K562 (cell line): Measurements from ENCODE around the gene CASP5.
"Not testable (repeated sequence)": the region's sequence is repeated elsewhere in the genome, so short reads cannot be mapped to it uniquely, and the experiment has no call there.

Experiments used
- CTCF ChIP-seq, 3 experiments: IDR thresholded peaks in 2 of 3; conservative IDR thresholded peaks in 1 of 3; 2 replicates each; pipeline ENCODE4 v1.5.1; 2011 to 2012; ENCODE audit warnings: low read length in 3 of 3, mild to moderate bottlenecking in 3 of 3, control low read depth in 2 of 3, improper control_type of control experiment in 1 of 3, inconsistent platforms in 1 of 3, low read depth in 1 of 3, mixed read lengths in 1 of 3, moderate library complexity in 1 of 3; ENCODE audit not compliant: insufficient read depth in 2 of 3
- E2F5 ChIP-seq: sonication (generic); formaldehyde crosslinking; IDR thresholded peaks from 2 replicates; pipeline ENCODE4 v1.8.0; 2022; ENCODE audit warnings: mild to moderate bottlenecking, missing genetic modification reagents
- EP300 ChIP-seq: IDR thresholded peaks from 2 replicates; pipeline ENCODE4 v1.6.1; 2012; ENCODE audit warnings: low read length, improper control_type of control experiment
- HDAC2 ChIP-seq: fragments of 450-650 bp; IDR thresholded peaks from 2 replicates; pipeline ENCODE4 v1.6.1; 2016; ENCODE audit warnings: mild to moderate bottlenecking
- MNT ChIP-seq, 2 experiments: fragments of 450-650 bp; conservative IDR thresholded peaks; 2 replicates each; pipeline ENCODE4 v1.6.1; 2017; ENCODE audit warnings: mild to moderate bottlenecking in 2 of 2, moderate library complexity in 2 of 2
- MXI1 ChIP-seq: IDR thresholded peaks from 2 replicates; pipeline ENCODE4 v1.6.1; 2011; ENCODE audit warnings: low read depth, mild to moderate bottlenecking, improper control_type of control experiment, low read length
- SP1 ChIP-seq: sonication (generic); formaldehyde crosslinking; IDR thresholded peaks from 2 replicates; pipeline ENCODE4 v1.8.1; 2022; ENCODE audit warnings: mild to moderate bottlenecking, missing genetic modification reagents
- THRA ChIP-seq: fragments of 450-650 bp; IDR thresholded peaks from 2 replicates; pipeline ENCODE4 v1.6.1; 2017; ENCODE audit warnings: mild to moderate bottlenecking, moderate library complexity
- ZNF239 ChIP-seq: fragments of 250-450 bp; sonication (Bioruptor Pico); IDR thresholded peaks from 2 replicates; pipeline ENCODE4 v1.4.0; 2020; ENCODE audit warnings: mild to moderate bottlenecking

- TF ChIP-seq CTCF (IDR thresholded peaks at IDR 0.05 in 2 of 3, conservative IDR thresholded peaks at IDR 0.05 in 1 of 3; ENCODE audit: insufficient read depth in 2 of 3, low read depth in 1 of 3, low read length in 3 of 3); MNT (conservative IDR thresholded peaks at IDR 0.05); EP300; MXI1; HDAC2; ZNF239 (CRISPR knock-in tag); THRA; SP1 (CRISPR knock-in tag); E2F5 (CRISPR knock-in tag): not testable (repeated sequence)
These were observed 40.4 kb upstream of the CASP5 start for GRCh38 chr11:105063245-105063941.
